HEK293T (cell line): Measurements from ENCODE around the gene MYO1G.

ENCODE experiments used
- FOXM1 ChIP-seq: fragments of 450-650 bp; IDR thresholded peaks from 2 replicates; pipeline ENCODE4 v1.6.1; 2017; ENCODE audit warnings: mild to moderate bottlenecking, borderline replicate concordance
- L3MBTL2 ChIP-seq: fragments of 450-650 bp; conservative IDR thresholded peaks from 2 replicates; pipeline ENCODE4 v1.6.1; 2016; ENCODE audit warnings: mild to moderate bottlenecking
- SUZ12 ChIP-seq: fragments of 450-650 bp; IDR thresholded peaks from 2 replicates; pipeline ENCODE4 v1.6.1; 2016; ENCODE audit warnings: mild to moderate bottlenecking

DNA sequence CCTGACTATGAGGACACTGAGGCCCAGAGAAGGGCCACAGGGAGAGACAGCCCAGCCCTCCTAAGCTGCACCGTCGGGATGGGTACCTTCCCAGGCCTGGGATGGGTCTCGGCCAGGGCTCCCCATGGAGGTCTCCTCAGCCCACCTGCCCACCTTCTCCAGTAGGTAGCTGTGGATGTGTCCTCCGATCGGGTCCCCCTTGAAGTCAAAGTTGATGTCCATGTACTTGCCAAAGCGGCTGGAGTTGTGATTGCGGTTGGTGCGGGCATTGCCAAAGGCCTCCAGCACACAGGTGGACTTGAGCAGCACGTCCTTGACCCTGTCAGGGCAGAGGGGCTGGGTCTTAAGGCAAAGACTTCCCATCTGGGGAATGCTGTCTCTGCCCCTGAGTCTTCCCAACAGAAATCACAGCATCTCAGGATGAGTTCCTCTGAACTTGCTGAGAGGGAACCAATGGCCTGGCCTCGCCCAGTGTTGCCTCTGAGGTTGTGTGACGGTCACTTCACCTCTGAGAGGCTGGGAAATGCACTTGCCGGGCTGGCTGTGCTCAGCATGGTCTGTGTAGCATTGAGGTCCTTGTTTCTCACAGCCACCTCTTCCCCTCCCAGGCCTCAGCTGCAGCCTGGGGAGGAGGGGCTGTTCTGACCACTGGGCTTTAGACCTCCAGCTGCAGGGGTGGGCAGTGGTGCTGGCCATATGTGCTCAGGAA lies 3.3 kb downstream of the MYO1G start:
- no peak for TF ChIP-seq SUZ12
- no peak for TF ChIP-seq FOXM1
- TF ChIP-seq L3MBTL2 = no peak
